CD4-positive, alpha-beta T cell treated with Interferon gamma for 1 hour (primary cell): Measurements from ENCODE around the gene MAGI2.

Experiments used
- DNase-seq: peaks from one replicate; pipeline ENCODE4 v3.0.0-alpha.2; 2020

MAGI2 gene

DNA sequence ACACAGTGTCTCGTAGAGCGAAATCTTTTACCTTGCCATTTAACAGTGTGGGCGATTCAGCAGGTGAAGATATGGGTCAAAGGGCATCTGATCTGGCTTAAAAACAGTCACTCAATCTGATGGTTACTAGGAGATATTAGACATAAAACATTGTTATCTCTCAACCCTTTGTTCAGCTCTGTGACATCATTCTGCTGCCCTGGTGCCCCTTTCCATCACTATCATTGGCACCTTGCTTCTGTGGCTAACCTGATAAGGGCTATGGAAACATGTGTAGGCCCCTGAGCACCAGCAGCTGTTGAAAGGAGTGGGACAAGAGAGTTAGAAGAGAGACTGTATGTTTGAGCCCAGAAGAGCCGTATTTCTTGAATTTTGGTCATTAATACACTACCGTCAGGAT is 1004.6 kb downstream of the MAGI2 start:
- DNase-seq: no peak

DNA sequence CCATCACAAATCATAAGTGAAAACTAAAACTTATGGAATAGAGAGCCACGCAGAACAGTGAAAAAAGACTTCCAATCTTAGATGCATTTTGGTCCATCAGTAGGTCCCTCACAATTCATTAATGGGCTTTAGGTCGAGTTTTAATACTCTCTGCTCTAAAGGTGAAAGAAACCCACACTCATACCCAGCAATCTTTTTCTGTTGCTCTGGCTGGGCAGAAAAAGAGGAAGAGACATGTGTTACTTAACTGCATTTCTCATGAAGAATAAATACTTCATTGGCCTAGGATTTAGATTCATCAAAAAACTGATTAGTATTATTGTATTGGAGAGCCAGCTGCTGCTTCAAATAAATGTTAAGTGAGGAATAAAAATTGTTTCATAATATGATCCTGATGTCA is 1009.2 kb downstream of the MAGI2 start:
- no peak for DNase-seq

DNA sequence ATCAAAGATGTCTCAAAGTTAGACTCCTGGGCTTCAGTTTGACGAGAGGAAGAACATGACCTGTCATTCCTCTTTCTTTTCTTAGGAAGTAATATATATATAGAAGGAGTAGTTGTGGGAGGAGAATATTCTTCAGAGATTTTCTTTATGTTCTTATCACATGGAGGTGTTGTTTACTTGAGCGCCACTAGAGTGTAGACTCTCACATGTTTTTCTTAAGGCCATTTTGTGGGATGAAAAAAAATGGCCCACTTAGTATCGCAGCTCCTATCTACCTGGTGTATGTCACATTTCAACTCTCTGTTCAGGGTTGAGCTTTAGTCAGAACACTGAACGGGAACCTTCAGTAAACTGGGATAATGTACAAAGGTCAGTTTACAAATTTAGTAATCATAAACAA is 1009.7 kb downstream of the MAGI2 start:
- DNase-seq: no peak

DNA sequence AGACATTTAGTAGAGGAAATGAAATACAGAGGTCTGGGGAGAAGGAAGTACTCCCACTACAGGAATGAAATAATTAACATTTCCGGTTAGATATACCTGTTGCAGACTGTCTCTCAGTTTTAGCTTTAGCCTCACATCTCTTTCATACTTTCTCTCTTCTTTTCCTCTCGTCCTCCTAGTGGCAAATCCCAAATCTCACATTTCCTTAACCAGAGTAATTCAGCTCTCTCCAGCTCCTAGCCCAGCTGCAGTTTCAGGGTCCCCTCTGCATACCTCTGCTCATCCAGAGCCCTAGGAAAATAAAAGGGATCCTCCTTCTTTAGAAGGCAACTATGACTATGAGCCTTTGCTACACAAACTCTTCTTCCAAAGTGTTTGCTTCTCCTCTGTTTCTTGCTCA is 1011.7 kb downstream of the MAGI2 start:
- DNase-seq: no peak

DNA sequence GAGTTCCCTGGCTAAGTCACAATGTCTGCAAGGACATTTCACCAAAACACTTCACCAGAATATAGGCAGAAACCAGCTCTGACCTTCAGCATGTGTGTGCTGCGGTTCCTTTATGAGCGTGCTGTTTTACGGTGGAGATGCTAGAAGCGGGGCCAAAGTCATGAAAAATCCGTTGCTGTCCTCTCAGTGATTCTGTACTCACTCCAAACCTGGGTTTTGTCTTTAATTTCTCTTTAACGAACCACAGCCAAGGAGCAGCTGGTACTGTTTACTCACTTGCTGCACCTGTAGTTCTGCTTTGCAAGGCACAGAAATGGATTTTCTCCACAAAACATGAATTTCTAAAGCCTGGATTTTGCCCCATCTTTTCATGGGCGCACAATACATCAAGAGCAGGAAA is 1015.0 kb downstream of the MAGI2 start:
- no peak for DNase-seq

DNA sequence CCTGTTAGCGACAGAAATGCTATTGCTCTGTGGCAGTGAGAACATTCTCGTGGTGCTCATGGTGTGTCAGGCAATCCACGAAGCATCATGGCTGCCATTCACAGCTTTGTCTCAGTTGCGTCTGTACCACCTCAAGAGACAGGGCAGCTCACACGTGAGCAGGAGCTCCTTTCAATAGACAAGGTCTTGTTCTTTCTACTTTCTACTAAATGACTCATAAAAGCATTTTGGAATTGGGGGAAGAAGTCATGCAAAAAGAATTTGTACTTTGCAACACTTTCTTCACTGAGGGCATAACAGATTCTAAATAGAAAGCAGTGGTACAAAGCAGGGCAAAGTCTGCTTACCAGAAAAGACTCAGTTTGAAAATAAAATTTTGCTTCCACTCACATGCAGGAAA is 1016.3 kb downstream of the MAGI2 start:
- no peak for DNase-seq

DNA sequence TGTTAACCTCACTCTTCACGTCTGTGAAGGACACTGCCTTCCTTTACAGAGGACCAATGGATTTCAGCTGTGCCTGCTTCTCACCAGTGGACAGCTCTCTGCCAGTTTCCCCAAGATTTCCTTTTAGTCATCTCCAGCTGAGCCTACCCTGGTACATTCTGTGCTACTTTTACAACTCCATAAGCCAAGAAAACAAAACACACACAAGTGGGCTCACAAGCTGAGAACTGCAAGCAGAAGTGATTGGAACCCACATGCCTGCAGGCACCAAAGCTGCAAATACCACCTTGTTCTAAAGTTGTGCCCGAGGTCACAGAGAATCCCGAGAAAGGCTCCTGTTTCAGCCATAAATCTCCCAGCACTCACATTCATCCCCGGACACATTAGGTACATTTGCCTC is 1018.1 kb downstream of the MAGI2 start:
- no peak for DNase-seq

DNA sequence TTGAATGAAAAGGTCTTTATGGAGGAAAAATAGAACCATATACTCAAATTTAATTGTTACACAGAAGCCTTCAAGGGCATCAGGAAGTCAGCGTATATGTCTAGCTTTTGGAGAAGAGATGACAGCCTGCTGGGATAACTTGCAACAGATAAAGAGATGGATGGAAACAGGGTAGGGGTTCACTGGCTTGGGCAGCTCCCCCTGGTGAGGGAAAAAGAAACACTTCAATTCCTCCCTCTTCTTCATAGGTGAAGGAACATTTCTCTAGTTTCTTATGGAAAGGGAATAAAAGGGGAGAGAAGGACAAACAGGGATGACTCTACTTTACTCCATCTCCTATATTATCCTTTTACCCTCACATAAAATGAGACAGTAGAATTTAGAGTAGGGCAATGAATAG is 1019.2 kb downstream of the MAGI2 start:
- DNase-seq: no peak

DNA sequence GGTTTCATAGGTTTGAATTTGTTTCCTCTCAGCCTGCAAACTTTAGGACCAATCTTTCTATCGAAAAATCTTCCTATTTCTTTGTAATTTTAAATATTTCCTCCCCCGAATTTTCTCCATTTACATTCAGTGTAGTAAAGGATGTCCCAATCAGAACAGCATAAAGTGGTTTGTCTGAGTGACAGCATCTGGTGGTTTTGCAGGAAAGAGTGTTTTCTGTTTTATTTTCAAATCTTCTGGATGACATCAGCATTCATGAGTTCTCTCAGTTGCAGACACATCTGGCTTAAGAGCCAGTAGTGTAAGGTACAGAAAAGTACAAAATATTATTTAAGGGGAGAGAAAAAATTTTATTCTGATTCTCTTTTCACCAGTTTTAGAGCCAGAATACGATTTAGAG is 1020.0 kb downstream of the MAGI2 start:
- DNase-seq: no peak

DNA sequence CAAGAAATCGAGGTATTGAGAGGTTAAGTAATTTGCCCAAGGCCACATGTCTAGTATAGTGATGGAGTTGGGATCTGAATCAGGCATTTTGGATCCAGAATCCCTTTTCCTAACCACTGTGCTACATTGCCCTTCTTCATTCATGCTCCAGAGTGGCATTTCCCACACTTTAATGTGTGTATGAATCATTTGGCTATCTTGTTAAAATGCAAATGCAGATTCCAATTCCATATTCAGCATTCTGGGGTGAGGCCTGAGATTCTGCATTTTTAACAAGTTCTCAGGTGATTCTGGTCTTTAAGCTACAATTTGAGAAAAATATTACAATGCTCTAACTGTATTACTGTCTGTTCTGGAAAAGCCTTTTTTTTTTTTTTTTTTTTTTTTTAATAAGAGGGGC is 1023.6 kb downstream of the MAGI2 start:
- no peak for DNase-seq

DNA sequence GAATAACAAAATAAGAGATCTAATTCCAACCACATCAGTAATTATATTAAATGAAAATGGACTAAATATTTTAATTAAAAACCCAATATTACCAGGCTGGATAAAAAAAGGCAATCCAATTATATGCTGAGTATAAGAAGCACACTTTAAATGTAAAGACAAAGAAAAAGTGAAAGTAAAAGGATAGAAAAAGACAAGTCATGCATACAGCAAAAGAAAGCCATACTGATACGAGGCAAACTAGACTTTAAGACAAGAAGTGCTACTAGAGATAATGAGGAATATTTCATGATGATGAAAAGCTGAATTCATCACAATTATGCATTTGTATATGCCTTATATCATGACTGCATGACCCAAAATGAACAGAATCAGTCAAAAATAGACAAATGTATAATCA is 1026.3 kb downstream of the MAGI2 start:
- no peak for DNase-seq

DNA sequence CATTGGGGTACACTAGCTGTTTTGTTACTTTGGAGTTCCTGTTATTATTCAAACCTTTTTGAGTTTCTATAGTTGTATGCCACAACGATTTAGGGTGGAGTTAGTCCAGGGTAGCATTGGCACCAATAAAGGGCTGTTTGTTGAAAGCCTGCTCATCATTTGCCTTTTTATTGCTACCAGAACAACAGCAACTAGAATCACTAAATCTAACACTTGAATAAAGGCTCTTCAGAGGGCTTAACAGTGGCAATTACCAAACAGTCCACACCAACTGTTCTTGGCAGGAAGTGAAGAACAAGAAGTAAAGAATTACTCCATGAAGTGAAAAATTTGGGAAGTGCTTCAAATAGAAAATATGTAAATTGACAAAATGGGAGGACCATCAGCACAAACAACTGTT is 1033.5 kb downstream of the MAGI2 start:
- DNase-seq: no peak

DNA sequence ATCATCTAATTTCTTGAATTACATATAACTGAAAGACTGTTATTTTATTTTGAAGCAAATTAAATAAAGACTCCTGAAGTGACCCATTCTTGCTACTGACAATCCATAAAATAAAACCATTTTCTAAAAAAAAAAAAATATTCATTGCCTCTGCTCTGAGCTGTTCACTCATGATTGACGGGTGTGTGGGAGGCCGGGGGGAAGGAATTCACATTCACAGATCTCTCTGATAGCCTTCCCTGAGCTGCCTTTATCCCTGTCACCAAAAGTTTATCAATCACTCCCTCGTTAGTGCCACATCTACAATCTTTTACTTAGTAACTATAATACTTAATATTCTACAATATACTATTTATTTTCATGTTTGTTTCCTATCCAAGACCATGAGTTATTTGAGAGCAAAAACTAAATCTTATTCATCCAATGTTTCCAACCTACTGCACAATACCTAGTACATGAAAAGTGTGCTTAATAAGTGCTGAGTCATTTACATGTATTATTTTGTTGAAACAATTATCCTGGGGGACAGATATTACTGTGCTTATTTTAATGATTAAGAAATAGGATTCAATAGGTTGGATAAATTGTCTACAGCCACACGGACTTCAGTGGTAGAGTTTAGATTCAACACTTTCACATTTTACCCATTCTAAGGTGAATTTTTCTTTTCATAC is 1036.2 kb downstream of the MAGI2 start:
- DNase-seq: no peak

DNA sequence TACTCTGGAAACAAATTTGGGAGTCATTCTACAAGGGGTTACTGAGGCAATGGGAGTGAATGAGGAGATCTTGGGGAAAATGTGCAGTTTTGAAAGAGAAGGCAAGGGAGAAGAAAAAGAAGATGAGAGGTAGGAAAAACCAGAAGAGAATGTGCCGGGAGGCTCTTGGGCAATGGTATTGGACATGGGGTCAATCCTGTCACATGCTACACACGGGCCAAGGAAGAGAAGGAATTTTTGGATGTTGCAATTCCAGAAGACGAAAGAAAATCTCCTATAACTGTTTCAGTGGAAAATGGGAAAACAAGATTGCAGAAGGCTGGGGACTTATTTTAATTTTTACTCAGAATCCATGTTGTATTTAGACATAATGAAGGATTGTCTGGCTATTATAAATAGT is 1039.9 kb downstream of the MAGI2 start:
- no peak for DNase-seq

DNA sequence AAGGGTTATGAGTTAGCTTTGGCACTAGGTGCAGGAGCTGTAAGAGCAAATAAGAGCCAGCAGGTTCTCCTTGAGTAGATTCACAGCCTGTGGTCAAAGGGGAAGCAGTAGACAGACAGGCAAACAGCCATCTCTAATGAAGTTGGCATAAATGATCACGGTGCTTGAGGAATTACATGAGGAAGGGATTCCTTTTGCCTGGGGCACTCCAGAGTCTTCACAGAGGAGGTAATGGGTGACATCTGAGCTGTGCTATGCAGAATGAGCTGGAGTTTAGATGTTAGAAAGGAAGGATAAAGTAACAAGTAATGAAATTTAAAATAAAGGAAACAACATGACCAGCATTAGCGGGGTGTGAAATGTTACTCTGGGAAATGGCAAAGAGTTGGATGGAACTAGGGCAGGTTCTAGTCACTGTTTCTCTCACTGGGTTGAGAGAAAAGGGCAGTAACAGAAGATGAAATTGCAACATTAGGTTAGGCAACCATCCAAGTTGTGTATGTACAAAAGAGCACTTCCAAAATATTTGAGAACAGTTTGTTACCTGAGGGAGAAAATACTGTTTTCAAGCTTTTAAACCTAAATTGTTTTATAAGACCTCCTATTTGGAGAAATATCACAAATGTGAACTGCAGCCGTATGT is 1041.1 kb downstream of the MAGI2 start:
- no peak for DNase-seq

DNA sequence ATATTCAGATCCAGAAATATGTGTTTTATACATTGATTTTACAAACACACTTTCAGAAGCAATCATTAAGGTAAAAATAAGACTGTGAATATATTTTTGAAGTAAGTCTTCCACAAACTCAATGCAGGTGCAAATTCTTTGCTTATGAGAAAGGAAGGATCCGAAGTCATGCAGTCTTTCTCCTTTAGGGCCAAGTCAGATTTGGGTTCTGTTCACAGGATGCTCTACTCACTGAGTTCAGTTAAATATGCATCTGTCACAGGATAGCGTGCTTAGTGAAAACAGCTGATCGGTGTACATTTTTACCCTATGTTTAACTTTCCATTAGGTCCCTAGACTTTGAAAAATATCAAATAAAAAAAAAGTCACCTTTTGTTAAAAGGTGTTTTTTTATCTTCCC is 1046.4 kb downstream of the MAGI2 start:
- DNase-seq: no peak

DNA sequence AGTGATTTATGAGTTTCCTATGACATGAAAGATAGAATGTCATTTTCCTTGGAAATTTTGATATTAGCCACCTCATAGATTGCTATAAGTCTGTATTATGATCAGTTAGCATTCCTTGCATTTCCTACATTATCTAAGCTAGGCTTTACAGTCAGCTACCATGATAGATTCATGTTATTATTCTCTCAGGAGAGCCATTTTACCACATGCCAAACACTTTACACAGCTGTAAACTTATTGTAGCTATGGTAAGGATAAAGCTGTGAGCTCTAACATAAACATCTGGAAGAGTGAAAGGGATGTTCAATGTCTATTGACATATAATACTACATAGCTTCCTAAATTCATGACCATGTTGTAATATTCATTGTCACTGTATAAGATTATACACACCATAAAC is 1046.9 kb downstream of the MAGI2 start:
- no peak for DNase-seq

DNA sequence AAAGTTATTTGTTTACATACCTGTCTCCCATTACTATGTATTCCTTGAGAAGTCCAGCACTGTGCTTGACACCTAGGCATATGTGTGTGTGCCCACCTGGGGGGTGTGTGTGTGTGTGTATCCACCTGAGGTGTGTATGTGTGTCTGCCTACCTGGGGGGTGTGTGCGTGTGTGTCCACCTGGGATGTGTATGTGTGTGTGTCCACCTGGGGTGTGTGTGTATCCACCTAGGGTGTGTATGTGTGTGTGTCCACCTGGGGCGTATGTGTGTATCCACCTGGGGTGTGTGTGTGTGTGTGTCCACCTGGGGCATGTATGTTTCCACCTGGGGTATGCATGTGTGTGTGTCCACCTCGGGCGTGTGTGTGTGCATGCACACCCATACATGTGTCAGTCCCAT is 1051.4 kb downstream of the MAGI2 start:
- no peak for DNase-seq

DNA sequence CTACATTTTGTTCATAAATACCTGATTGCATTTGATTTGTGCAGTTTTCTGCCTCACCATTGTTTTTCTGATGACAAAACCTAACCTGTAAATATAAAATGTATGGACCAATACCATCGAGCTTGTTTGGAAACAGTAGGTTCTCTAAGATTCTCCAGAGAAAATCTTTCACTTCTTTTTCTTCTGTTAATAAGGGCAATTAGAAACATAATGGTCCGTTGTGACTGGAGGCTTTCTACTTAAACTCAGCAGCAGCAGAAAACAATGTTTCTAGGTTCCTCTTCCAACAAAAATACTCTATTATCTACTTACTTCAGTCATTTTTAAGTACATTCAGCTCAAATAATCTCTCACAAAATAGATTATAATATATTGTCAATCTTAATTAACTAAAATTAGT is 1053.4 kb downstream of the MAGI2 start:
- no peak for DNase-seq

DNA sequence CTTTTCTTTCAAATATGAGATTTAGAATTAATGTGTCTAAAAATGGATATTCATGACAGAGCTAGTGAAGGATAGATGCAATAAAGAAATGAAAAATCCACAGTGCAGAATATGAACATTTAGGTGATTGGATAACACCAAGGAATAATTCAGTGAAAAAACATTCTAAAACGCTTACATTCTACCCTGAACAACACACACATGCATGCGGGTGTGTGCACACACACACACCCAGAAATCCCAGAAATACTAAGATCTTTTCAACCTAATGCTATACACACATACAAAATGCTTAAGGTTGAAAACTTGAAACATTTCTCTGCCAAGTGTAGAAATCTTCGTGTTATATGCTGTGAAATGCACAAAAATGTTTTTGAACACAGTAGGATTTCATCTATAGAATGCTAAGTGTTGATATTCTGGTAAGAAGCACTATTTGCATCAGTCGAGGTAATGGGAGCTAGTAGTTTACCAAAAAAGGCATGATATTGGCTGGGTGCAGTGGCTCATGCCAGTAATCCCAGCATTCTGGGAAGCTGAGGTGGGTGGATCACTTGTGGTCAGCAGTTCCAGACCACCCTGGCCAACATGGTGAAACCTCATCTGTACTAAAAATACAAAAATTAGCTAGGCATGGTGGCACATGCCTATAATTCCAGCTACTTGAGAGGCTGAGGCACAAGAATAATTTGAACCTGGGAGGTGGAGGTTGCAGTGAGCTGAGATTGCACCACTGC is 1054.3 kb downstream of the MAGI2 start:
- DNase-seq: no peak

DNA sequence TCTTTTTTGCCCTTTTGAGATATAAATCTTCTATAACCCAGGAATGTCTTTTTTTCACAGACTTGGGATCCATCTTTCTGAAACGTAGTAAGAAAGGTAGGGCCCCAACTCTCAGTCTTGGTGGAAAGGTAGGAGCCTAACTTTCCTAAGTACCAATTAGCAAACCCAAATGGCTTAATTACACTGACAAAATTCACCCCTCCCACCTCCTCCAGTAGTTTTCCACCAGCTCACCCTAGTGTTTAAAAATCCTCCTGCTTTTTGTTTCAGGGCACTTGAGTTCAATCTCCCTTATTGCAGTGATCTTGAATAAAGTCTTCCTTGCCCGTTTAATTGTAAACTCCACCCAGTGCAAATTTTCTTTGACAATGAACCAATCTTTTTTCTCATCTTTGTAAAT is 1054.9 kb downstream of the MAGI2 start:
- DNase-seq: no peak

DNA sequence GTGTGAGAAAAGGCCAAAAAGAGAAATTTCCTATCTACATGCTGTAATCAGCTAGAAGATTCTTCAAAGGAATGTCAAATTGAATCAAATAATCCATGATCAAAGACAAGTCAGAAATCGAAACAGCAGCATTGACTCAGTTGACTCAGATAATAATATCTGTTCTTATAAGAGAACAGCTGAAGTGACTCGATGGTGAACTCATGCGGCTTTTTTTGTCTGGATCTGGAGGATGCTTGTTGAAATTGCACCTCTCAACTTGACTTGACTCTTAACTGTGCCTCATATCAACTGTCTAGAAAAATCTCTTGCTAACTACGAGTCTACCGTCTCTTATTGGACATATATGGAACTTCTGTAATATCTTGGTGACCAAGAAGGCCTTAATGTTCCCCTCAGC is 1055.4 kb downstream of the MAGI2 start:
- no peak for DNase-seq

DNA sequence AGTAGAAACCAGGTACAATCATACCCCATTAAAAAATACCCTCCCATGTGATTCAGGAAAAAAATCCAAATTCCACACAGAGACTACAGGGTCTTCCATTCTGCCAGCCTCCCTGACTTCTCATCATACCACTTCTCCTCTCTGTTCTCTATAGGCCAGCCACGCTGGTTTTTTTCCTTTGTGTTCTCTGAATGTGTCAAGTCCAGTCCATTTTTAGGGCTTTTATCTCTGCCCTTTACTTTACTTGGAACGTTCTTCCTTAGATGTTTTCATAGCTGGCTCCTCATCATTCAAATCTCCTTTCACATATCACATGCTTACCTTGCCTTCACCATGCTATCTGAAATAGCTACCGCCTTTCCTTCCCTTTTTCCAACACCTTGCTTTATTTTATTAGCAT is 1057.3 kb downstream of the MAGI2 start:
- DNase-seq: no peak

DNA sequence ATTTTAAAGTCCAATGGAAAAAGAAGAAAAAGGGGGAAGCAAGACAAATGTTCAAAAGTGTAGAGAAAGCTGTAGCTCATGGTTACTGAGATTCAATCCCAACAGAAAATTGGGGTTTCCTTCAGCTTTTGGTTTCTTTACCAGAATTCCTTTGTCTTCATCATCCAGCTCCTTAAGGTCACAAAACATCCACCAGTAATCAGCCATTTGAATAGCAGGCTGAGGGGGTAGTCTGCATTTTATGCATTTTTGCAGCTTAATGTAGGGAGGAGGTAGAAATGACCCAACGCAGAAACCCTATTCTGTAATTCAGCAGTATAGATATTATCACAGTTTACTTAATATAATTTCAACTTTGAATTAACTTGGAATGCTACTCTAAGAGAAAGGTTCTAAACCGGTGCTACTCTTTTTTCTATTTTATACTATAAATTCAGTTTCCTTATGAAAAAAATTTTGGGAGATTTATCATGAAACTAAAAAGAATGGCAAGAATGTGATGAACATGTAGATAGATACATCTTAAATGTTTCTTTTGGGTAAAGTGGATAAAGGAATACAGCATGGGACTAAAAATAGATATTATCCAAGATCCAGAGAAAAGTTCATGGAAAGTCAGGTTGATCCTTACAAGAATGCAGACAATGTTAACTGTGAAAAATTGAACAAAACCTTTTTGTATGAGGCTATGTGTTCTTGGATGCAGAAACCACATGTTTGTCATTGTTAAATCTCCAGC is 1058.0 kb downstream of the MAGI2 start:
- DNase-seq: no peak
